Measurements from ENCODE around the gene MAP3K4.

MAP3K4 gene

GRCh38 chr6:161163466-161164181 is 172.1 kb downstream of the MAP3K4 start:
- Mint-ChIP-seq H3K9me3 (no peaks in the 10 kb centered on the region), H3K36me3 (peaks cover 12% of the 10 kb centered on the region), H3K4me3 (no peak overlapping the region), H3K27me3 (no peaks in the 10 kb centered on the region), H3K27ac (no peak overlapping the region), H3K4me1 (no peaks in the 10 kb centered on the region)

DNA sequence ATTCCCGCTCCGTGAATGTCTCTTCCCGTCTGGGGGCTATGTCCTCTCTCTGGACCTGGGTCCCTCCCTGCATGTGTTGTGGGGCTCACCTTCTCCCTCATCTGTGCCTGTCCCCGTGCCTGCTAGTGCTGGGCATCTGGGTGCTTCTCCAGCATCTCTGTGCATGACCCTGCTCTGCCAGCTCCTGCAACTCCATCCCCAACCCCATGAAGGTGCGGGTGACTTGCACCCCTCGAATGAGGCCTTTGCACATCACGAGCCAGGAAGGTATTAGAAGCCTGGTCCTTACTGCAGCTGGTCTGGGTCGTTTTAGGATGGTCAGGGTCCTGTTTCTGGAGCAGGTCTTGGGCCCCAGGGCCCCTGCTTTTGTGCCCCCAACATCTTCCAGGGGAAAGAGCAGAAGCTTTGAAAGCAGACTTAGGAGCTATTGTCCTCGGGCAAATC is 172.6 kb downstream of the MAP3K4 start:
- no peaks in the 10 kb centered on the region for H3K9me3 Mint-ChIP-seq
- H3K36me3 Mint-ChIP-seq = peaks cover 12% of the 10 kb centered on the region
- H3K4me3 Mint-ChIP-seq = no peak overlapping the region
- no peaks in the 10 kb centered on the region for H3K27me3 Mint-ChIP-seq
- no peak overlapping the region for H3K27ac Mint-ChIP-seq
- no peaks in the 10 kb centered on the region for H3K4me1 Mint-ChIP-seq

- H3K27ac Mint-ChIP-seq = no peak overlapping the region
- H3K27me3 Mint-ChIP-seq = no peaks in the 10 kb centered on the region
- no peak overlapping the region for H3K4me3 Mint-ChIP-seq
- peaks cover 11% of the 10 kb centered on the region for H3K36me3 Mint-ChIP-seq
- no peaks in the 10 kb centered on the region for H3K4me1 Mint-ChIP-seq
- no peaks in the 10 kb centered on the region for H3K9me3 Mint-ChIP-seq
Measured at GRCh38 chr6:161166176-161166575, 174.6 kb downstream of the MAP3K4 start.

DNA sequence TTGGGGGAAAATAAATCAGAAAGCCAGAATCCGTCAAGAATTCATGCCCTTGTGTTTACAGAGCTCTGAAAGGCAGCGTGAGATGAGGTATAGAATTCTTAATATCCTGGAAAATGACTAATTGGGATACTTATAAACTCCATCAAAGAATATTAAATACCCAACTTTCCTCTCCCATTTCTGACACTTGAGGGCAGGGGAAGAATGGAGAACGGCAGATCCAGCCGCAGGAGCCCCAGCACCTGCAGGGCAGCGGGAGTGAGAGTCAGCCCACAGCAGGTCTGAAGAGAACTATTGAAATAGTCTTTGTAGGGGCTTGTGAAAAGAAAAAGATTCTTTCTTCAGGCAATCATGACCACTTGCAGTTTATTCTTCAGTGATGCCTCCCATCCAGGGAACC is 175.1 kb downstream of the MAP3K4 start:
- no peaks in the 10 kb centered on the region for H3K9me3 Mint-ChIP-seq
- no peak overlapping the region for H3K27ac Mint-ChIP-seq
- no peak overlapping the region for H3K4me3 Mint-ChIP-seq
- H3K36me3 Mint-ChIP-seq = peaks cover 9% of the 10 kb centered on the region
- no peaks in the 10 kb centered on the region for H3K4me1 Mint-ChIP-seq
- no peaks in the 10 kb centered on the region for H3K27me3 Mint-ChIP-seq
